GM10847 (cell line): Measurements from ENCODE around the gene MMP11.

Source experiments
- POLR2A ChIP-seq: IDR thresholded peaks from 2 replicates; pipeline ENCODE4 v1.6.1; 2011; ENCODE audit not compliant: insufficient read length; ENCODE audit errors: extremely low read depth

The MMP11 gene

GRCh38 chr22:23754220-23754919, 18.3 kb upstream of the MMP11 start, which contains the start of gene VPREB3:
TSS of gene VPREB3 (minus strand) at chr22:23754425. CDS start at chr22:23754363, 62 bp downstream.
- no peak for TF ChIP-seq POLR2A

DNA sequence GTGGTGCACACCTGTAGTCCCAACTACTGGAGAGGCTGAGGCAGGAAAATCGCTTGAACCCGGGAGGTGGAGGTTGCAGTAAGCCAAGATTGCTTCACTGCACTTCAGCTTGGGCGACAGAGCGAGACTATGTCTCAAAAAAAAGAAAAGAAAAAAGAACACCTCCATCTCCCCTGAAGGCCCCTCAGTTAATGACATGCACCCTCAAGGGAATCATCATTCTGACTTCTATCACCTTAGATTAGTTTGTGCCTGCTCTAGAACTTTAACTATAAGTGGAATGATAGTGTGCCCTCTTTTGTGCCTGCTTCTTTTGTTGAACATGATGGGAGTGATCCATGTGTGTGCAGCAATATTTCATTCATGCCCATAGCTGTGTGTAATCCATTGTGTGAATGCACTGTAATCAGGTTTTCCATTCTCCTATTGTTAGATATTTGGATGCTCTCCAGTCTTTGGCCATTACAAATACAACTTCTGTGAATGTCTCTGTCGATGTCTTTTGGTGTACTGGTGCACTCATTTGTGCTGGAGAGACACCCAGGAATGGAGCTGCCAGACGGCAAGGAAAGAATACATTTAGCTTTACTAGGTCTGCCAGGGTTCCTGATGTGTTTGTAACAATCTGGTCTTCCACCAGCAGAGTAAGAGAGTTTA, 17.5 kb upstream of the MMP11 start:
- TF ChIP-seq POLR2A, result no peak

- no peak for TF ChIP-seq POLR2A
Observed at GRCh38 chr22:23755711-23756110, 16.9 kb upstream of the MMP11 start.

DNA sequence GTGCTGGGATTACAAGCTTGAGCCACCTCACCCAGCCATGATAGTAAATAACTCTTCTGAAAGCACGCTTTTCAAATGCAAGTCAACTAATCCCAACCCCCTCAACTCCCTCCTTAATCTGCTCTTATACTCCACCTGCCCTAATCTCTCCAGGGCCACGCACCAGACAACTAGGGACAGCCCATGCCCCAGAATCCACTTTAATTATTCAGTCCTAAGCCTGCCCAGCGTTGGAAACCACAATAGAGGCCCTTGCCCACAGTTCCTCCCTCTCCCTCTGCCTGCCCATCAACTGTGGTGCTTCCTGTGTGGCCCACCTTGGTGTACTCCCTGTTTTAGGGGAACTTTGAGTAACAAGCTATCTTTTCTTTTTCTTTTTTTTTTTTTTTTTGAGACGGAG, 15.8 kb upstream of the MMP11 start:
- TF ChIP-seq POLR2A, result no peak

DNA sequence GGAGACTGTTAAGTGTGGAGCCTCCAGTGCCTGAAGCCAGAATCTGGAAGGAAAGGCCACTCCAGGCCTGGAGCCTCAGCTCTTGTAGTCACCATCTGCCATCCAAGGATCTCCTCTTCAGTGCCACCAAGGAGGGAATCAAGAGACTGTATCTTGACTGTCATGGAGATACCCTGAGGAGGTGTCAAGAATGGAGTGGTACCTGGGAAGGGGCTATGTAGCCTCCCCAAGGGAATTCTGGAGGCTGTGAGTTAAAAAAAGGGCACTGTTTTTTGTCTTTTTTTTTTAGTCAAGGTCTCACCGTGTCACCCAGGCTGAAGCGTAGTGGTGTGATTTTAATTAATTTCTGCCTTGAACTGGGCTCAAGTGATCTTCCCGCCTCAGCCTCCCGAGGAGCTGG, 13.1 kb upstream of the MMP11 start:
- TF ChIP-seq POLR2A, result no peak

- no peak for TF ChIP-seq POLR2A
Observed at GRCh38 chr22:23760056-23760455, 12.6 kb upstream of the MMP11 start.

- no peak for TF ChIP-seq POLR2A
Observed at GRCh38 chr22:23762842-23763578, 9.6 kb upstream of the MMP11 start, which contains the start of gene C22orf15. TSS of gene C22orf15 (plus strand) at chr22:23762990. CDS start at chr22:23763307, 317 bp downstream.

- peak; percentile 15 for TF ChIP-seq POLR2A
Observed at GRCh38 chr22:23763579-23763945, 9.1 kb upstream of the MMP11 start.

- no peak for TF ChIP-seq POLR2A
Observed at GRCh38 chr22:23763954-23764353, 8.7 kb upstream of the MMP11 start.

DNA sequence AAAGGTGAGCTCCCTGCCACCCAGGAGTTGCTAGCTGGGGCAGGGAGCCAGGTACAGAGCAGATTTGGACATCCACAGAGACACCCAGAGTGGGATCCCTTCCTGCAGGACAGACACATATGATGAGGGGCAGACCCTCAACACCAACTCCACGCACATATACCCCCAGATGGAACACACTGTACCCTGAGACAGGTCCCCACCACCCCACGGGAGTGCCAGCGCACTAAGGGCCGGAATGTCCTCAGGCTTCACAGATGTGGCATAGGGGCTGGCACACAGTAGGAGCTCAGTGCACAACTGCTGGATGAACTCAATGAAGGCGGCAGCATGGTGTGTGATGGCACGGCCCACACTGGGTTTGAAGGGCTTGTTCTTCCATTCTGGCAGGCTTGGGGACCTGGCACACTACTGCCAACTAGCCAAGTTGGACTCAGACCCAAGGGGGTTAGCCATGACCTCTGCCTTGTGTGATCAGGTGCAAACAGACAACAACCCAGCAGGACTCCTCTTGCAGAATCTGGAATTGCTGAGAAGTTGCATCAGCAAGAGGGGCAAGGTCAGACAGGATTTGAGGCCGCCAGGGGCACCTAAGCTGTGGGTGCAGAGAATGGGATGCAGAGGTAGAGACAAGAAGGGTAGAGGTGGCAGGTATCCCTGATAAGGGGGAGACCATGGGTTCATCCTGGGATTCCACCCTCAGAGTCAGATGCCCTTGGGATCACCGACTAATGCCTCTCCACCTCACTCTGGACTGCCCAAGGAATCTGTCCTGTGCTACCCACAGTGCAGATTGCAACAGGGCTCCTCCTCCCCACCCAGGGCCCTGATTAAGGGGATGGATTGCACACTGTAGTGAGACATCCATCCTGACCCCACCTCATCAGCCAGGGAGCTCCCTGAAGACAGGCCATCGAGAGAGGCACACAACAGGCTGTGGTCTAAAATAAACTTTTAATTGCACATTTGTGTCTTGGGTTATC, 7.5 kb upstream of the MMP11 start:
- no peak for TF ChIP-seq POLR2A

- TF ChIP-seq POLR2A, result no peak
Observed at GRCh38 chr22:23767303-23767672, 5.4 kb upstream of the MMP11 start.

- peak; percentile 53 for TF ChIP-seq POLR2A
Observed at GRCh38 chr22:23767673-23768548, 4.7 kb upstream of the MMP11 start, which contains the start of gene CHCHD10. TSS of gene CHCHD10 (minus strand) at chr22:23767972. CDS start at chr22:23767874, 98 bp downstream.

- TF ChIP-seq POLR2A, result no peak
Observed at GRCh38 chr22:23769321-23769965, 3.2 kb upstream of the MMP11 start.
